ENCODE measurements around the gene TGFA. TPM values are rescaled to one million over a fixed set of nuclear protein-coding genes. Genes with fewer than 3 reads are reported as not detected.

TGFA gene
- total RNA-seq, 1 experiment from 2014 or later, result 27.7 TPM

GRCh38 chr2:70523672-70523995 lies 30.0 kb downstream of the TGFA start:
- Histone ChIP-seq H3F3A (ENCODE audit: insufficient read depth, low read depth) (peaks cover 54% of the 10 kb centered on the region), H3K36me3 (ENCODE audit: low read depth) (no peaks in the 10 kb centered on the region; the same call in 1 of the 2 replicates), H3K79me2 (ENCODE audit: low read depth) (peaks cover 82% of the 10 kb centered on the region), H2AFZ (no peak overlapping the region), H3K27me3 (ENCODE audit: insufficient read depth, low read depth) (no peaks in the 10 kb centered on the region), H4K20me1 (ENCODE audit: insufficient read depth) (no peaks in the 10 kb centered on the region), H3K27ac (peak overlapping the region; percentile 100), H3K4me1 (replicated peaks; ENCODE audit: insufficient read depth) (peaks cover 74% of the 10 kb centered on the region), H3K4me3 (peak overlapping the region; percentile 29; the same call in 1 of the 2 replicates), H3K9me3 (ENCODE audit: insufficient read depth, low read depth) (no peaks in the 10 kb centered on the region), H3K9me2 (ENCODE audit: insufficient read depth) (no peaks in the 10 kb centered on the region), H3K4me2 (peak overlapping the region; percentile 82)
- intact Hi-C loops (cut with micrococcal nuclease; ENCODE audit: unreplicated experiment), result loop anchor here (10.0 kb wide), 1 partner anchor 139 kb away; no protein-coding TSS in a partner anchor
- TF ChIP-seq, protein P1, sequence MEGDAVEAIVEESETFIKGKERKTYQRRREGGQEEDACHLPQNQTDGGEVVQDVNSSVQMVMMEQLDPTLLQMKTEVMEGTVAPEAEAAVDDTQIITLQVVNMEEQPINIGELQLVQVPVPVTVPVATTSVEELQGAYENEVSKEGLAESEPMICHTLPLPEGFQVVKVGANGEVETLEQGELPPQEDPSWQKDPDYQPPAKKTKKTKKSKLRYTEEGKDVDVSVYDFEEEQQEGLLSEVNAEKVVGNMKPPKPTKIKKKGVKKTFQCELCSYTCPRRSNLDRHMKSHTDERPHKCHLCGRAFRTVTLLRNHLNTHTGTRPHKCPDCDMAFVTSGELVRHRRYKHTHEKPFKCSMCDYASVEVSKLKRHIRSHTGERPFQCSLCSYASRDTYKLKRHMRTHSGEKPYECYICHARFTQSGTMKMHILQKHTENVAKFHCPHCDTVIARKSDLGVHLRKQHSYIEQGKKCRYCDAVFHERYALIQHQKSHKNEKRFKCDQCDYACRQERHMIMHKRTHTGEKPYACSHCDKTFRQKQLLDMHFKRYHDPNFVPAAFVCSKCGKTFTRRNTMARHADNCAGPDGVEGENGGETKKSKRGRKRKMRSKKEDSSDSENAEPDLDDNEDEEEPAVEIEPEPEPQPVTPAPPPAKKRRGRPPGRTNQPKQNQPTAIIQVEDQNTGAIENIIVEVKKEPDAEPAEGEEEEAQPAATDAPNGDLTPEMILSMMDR (conservative IDR thresholded peaks at IDR 0.05), result no peak
- no peak for TF ChIP-seq EZH2 (IDR thresholded peaks at IDR 0.05; ENCODE audit: low read depth)
- TSS peak; percentile 35 for BruUV-seq (replicated peaks)
- ChIA-PET POLR2A (ENCODE audit: unreplicated experiment) (interaction anchor here (0.7 kb wide), 1 partner anchor 75 kb away, joined by 8 read pairs; no protein-coding TSS in a partner anchor), CTCF (interaction anchor here (0.8 kb wide), 1 partner anchor 166 kb away, joined by 11 read pairs; no protein-coding TSS in a partner anchor)
- DNase-seq, result no peak

DNA sequence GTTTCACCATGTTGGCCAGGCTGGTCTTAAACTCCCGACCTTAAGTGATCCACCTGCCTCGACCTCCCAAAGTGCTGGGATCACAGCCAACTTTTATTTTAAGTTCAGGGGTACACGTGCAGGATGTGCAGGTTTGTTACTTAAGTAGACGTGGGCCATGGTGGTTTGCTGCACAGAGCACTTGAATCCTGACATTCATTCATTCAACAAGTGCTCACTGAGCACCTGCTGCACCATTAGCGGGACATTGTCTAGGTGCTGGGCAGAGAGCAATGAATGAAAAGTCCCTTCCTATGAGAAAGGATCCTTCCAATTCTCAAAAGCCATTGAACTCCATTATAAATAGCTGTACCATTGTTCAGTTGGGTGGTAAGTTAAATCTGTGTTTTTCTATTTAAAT lies 31.0 kb downstream of the TGFA start:
- POLR2A ChIA-PET (ENCODE audit: unreplicated experiment), result no interaction called here
- intact Hi-C loops (cut with micrococcal nuclease; ENCODE audit: unreplicated experiment), result loop anchor here (10.0 kb wide), 1 partner anchor 138 kb away; no protein-coding TSS in a partner anchor
- H3K4me1 ChIP-seq (replicated peaks; ENCODE audit: insufficient read depth), result peaks cover 69% of the 10 kb centered on the region

GRCh38 chr2:70520825-70521224 lies 32.8 kb downstream of the TGFA start:
- peak in 1 of 2 experiments; percentile 61 for DNase-seq
- Histone ChIP-seq H3K9me2 (ENCODE audit: insufficient read depth) (no peaks in the 10 kb centered on the region), H2AFZ (no peak overlapping the region), H3K4me1 (replicated peaks; ENCODE audit: insufficient read depth) (peaks cover 56% of the 10 kb centered on the region), H3K9me3 (ENCODE audit: insufficient read depth, low read depth) (no peaks in the 10 kb centered on the region), H3K36me3 (ENCODE audit: low read depth) (no peaks in the 10 kb centered on the region; the same call in 1 of the 2 replicates), H3K79me2 (ENCODE audit: low read depth) (peaks cover 83% of the 10 kb centered on the region), H3K27me3 (ENCODE audit: insufficient read depth, low read depth) (no peaks in the 10 kb centered on the region), H3F3A (ENCODE audit: insufficient read depth, low read depth) (peaks cover 35% of the 10 kb centered on the region), H3K4me2 (peak overlapping the region; percentile 53), H3K4me3 (no peak overlapping the region), H3K27ac (peak overlapping the region; percentile 24; the same call in 1 of the 2 replicates), H4K20me1 (ENCODE audit: insufficient read depth) (no peaks in the 10 kb centered on the region)
- intact Hi-C loops (cut with micrococcal nuclease; ENCODE audit: unreplicated experiment), result loop anchor here (10.0 kb wide), 1 partner anchor 136 kb away; no protein-coding TSS in a partner anchor
- BruUV-seq (replicated peaks), result no TSS peak
- TF ChIP-seq, protein P1 (conservative IDR thresholded peaks at IDR 0.05), result no peak
- TF ChIP-seq EZH2 (IDR thresholded peaks at IDR 0.05; ENCODE audit: low read depth), result no peak
- POLR2A ChIA-PET (ENCODE audit: unreplicated experiment), result no interaction called here
- CTCF ChIA-PET, result no interaction called here

More for the DNA sequence above, 31.0 kb downstream of the TGFA start:
- CTCF ChIA-PET, result no interaction called here
- Histone ChIP-seq H3K4me3 (no peak overlapping the region), H3F3A (ENCODE audit: insufficient read depth, low read depth) (peaks cover 51% of the 10 kb centered on the region), H3K9me2 (ENCODE audit: insufficient read depth) (no peaks in the 10 kb centered on the region), H2AFZ (no peak overlapping the region), H4K20me1 (ENCODE audit: insufficient read depth) (no peaks in the 10 kb centered on the region), H3K27me3 (ENCODE audit: insufficient read depth, low read depth) (no peaks in the 10 kb centered on the region), H3K79me2 (ENCODE audit: low read depth) (peaks cover 83% of the 10 kb centered on the region), H3K36me3 (ENCODE audit: low read depth) (no peaks in the 10 kb centered on the region; the same call in 1 of the 2 replicates), H3K27ac (peak overlapping the region; percentile 100), H3K9me3 (ENCODE audit: insufficient read depth, low read depth) (no peaks in the 10 kb centered on the region), H3K4me2 (peak overlapping the region; percentile 82)
- BruUV-seq (replicated peaks), result no TSS peak
- TF ChIP-seq, protein P1 (conservative IDR thresholded peaks at IDR 0.05), result no peak
- no peak for TF ChIP-seq EZH2 (IDR thresholded peaks at IDR 0.05; ENCODE audit: low read depth)
- no peak for DNase-seq
